Activated naive CD8-positive, alpha-beta T cell treated with anti-CD3 and anti-CD28 coated beads for 36 hours (primary cell): ENCODE data around the gene GOLGA6L24. TPM values are rescaled to one million over a fixed set of nuclear protein-coding genes. Genes with fewer than 3 reads are reported as not detected.
"Not testable (repeated sequence)": the region's sequence is repeated elsewhere in the genome, so short reads cannot be mapped to it uniquely, and the experiment has no call there.

ENCODE experiments used
- DNase-seq: peaks from one replicate; pipeline ENCODE4 v3.0.0; 2021
- H3K27ac Mint-ChIP-seq: one replicate; pipeline ENCODE4 v1.8.0; 2022; ENCODE audit warnings: mild to moderate bottlenecking, moderate library complexity, mixed read lengths
- H3K27me3 Mint-ChIP-seq: one replicate; pipeline ENCODE4 v1.8.0; 2022; ENCODE audit warnings: mild to moderate bottlenecking, mixed read lengths
- H3K36me3 Mint-ChIP-seq: one replicate; pipeline ENCODE4 v1.8.0; 2021; ENCODE audit warnings: mild to moderate bottlenecking, mixed read lengths
- H3K4me1 Mint-ChIP-seq: one replicate; pipeline ENCODE4 v1.8.0; 2021; ENCODE audit warnings: mixed read lengths
- H3K4me3 Mint-ChIP-seq: one replicate; pipeline ENCODE4 v1.8.0; 2022; ENCODE audit warnings: mild to moderate bottlenecking, moderate library complexity, mixed read lengths
- H3K9me3 Mint-ChIP-seq: one replicate; pipeline ENCODE4 v1.8.0; 2022; ENCODE audit warnings: mixed read lengths
- total RNA-seq, 2 experiments: library from RNA; stranded (reverse); gene quantifications; one replicate each; pipeline ENCODE4 v1.2.3, GENCODE V29; 2021

GOLGA6L24 gene
- not detected for total RNA-seq

- not testable (repeated sequence) for H3K4me3 Mint-ChIP-seq, H3K36me3 Mint-ChIP-seq, H3K4me1 Mint-ChIP-seq, H3K27ac Mint-ChIP-seq, H3K9me3 Mint-ChIP-seq, H3K27me3 Mint-ChIP-seq, DNase-seq
These were observed at the start of gene GOLGA6L24 for GRCh38 chr15:28357984-28358383. Gene GOLGA6L24 (minus strand): TSS chr15:28358084. CDS start chr15:28358023, 61 bp downstream.

- H3K4me3 Mint-ChIP-seq, H3K36me3 Mint-ChIP-seq, DNase-seq, H3K4me1 Mint-ChIP-seq, H3K27ac Mint-ChIP-seq, H3K27me3 Mint-ChIP-seq, H3K9me3 Mint-ChIP-seq: not testable (repeated sequence)
These were observed 45.0 kb upstream of the GOLGA6L24 start for GRCh38 chr15:28402774-28403435.

GRCh38 chr15:28396022-28396421 is 38.1 kb upstream of the GOLGA6L24 start:
- not testable (repeated sequence) for H3K27ac Mint-ChIP-seq, H3K36me3 Mint-ChIP-seq, H3K4me1 Mint-ChIP-seq, H3K4me3 Mint-ChIP-seq, H3K27me3 Mint-ChIP-seq, DNase-seq, H3K9me3 Mint-ChIP-seq

GRCh38 chr15:28380053-28380452 is 22.2 kb upstream of the GOLGA6L24 start:
- not testable (repeated sequence) for DNase-seq

GRCh38 chr15:28378364-28378763 is 20.5 kb upstream of the GOLGA6L24 start, which contains the start of gene GOLGA8F:
Gene GOLGA8F (plus strand): TSS chr15:28378664. CDS start chr15:28378762, 98 bp downstream.
- H3K27ac Mint-ChIP-seq: not testable (repeated sequence)

More at GRCh38 chr15:28380053-28380452, 22.2 kb upstream of the GOLGA6L24 start:
- not testable (repeated sequence) for H3K27me3 Mint-ChIP-seq, H3K4me3 Mint-ChIP-seq, H3K4me1 Mint-ChIP-seq, H3K36me3 Mint-ChIP-seq, H3K9me3 Mint-ChIP-seq, H3K27ac Mint-ChIP-seq

GRCh38 chr15:28365502-28365901 is 7.6 kb upstream of the GOLGA6L24 start:
- not testable (repeated sequence) for H3K4me1 Mint-ChIP-seq, H3K4me3 Mint-ChIP-seq, H3K27me3 Mint-ChIP-seq, DNase-seq, H3K36me3 Mint-ChIP-seq, H3K27ac Mint-ChIP-seq, H3K9me3 Mint-ChIP-seq

More at GRCh38 chr15:28378364-28378763, 20.5 kb upstream of the GOLGA6L24 start, which contains the start of gene GOLGA8F:
- not testable (repeated sequence) for H3K36me3 Mint-ChIP-seq, H3K9me3 Mint-ChIP-seq, H3K27me3 Mint-ChIP-seq, H3K4me1 Mint-ChIP-seq, H3K4me3 Mint-ChIP-seq, DNase-seq

GRCh38 chr15:28322129-28322588 is 35.7 kb downstream of the GOLGA6L24 start, which contains the start of gene HERC2:
Gene HERC2 (minus strand): TSS chr15:28322179. CDS start chr15:28321433, 746 bp downstream.
- DNase-seq, H3K9me3 Mint-ChIP-seq, H3K36me3 Mint-ChIP-seq, H3K27me3 Mint-ChIP-seq, H3K4me1 Mint-ChIP-seq: not testable (repeated sequence)
- peak within 1 kb of the TSS; percentile 87 for H3K27ac Mint-ChIP-seq
- peak within 1 kb of the TSS; percentile 94 for H3K4me3 Mint-ChIP-seq

GRCh38 chr15:28321358-28322078 is 36.4 kb downstream of the GOLGA6L24 start:
- DNase-seq: peak; percentile 6
- H3K27ac Mint-ChIP-seq: peak overlapping the region; percentile 87
- peak overlapping the region; percentile 94 for H3K4me3 Mint-ChIP-seq
- not testable (repeated sequence) for H3K27me3 Mint-ChIP-seq, H3K9me3 Mint-ChIP-seq, H3K4me1 Mint-ChIP-seq
- peaks cover 11% of the 10 kb centered on the region for H3K36me3 Mint-ChIP-seq

- H3K36me3 Mint-ChIP-seq: peaks cover 20% of the 10 kb centered on the region
- DNase-seq, H3K27me3 Mint-ChIP-seq, H3K4me1 Mint-ChIP-seq, H3K4me3 Mint-ChIP-seq, H3K27ac Mint-ChIP-seq, H3K9me3 Mint-ChIP-seq: not testable (repeated sequence)
These were observed 38.2 kb downstream of the GOLGA6L24 start for GRCh38 chr15:28319725-28320124.

GRCh38 chr15:28318828-28319227 is 39.1 kb downstream of the GOLGA6L24 start:
- H3K27ac Mint-ChIP-seq, H3K4me3 Mint-ChIP-seq, H3K27me3 Mint-ChIP-seq, H3K4me1 Mint-ChIP-seq, H3K9me3 Mint-ChIP-seq, DNase-seq: not testable (repeated sequence)
- peaks cover 25% of the 10 kb centered on the region for H3K36me3 Mint-ChIP-seq

- H3K4me1 Mint-ChIP-seq, H3K9me3 Mint-ChIP-seq, H3K27me3 Mint-ChIP-seq, H3K27ac Mint-ChIP-seq, H3K4me3 Mint-ChIP-seq, DNase-seq: not testable (repeated sequence)
- peaks cover 29% of the 10 kb centered on the region for H3K36me3 Mint-ChIP-seq
These were observed 39.8 kb downstream of the GOLGA6L24 start for GRCh38 chr15:28318122-28318521.

GRCh38 chr15:28316958-28317357 is 40.9 kb downstream of the GOLGA6L24 start:
- H3K27me3 Mint-ChIP-seq, H3K27ac Mint-ChIP-seq, DNase-seq, H3K4me3 Mint-ChIP-seq, H3K9me3 Mint-ChIP-seq, H3K4me1 Mint-ChIP-seq: not testable (repeated sequence)
- peaks cover 29% of the 10 kb centered on the region for H3K36me3 Mint-ChIP-seq

GRCh38 chr15:28310454-28310853 is 47.4 kb downstream of the GOLGA6L24 start:
- Mint-ChIP-seq H3K36me3 (peaks cover 46% of the 10 kb centered on the region), H3K9me3 (peaks cover 12% of the 10 kb centered on the region)
- H3K4me3 Mint-ChIP-seq, H3K27me3 Mint-ChIP-seq, DNase-seq, H3K27ac Mint-ChIP-seq, H3K4me1 Mint-ChIP-seq: not testable (repeated sequence)

GRCh38 chr15:28308718-28309117 is 49.2 kb downstream of the GOLGA6L24 start:
- Mint-ChIP-seq H3K9me3 (peaks cover 12% of the 10 kb centered on the region), H3K36me3 (peaks cover 35% of the 10 kb centered on the region)
- H3K4me3 Mint-ChIP-seq, DNase-seq, H3K27ac Mint-ChIP-seq, H3K27me3 Mint-ChIP-seq, H3K4me1 Mint-ChIP-seq: not testable (repeated sequence)
